ENCODE data around the gene GPR84. TPM values are rescaled to one million over a fixed set of nuclear protein-coding genes. Genes with fewer than 3 reads are reported as not detected.
A peak's percentile ranks its signal among the peaks of the same experiment; 100 is the strongest.

GPR84 gene
- total RNA-seq, 4 donors from 2014 or later = 0.38 TPM; not detected in 3

DNA sequence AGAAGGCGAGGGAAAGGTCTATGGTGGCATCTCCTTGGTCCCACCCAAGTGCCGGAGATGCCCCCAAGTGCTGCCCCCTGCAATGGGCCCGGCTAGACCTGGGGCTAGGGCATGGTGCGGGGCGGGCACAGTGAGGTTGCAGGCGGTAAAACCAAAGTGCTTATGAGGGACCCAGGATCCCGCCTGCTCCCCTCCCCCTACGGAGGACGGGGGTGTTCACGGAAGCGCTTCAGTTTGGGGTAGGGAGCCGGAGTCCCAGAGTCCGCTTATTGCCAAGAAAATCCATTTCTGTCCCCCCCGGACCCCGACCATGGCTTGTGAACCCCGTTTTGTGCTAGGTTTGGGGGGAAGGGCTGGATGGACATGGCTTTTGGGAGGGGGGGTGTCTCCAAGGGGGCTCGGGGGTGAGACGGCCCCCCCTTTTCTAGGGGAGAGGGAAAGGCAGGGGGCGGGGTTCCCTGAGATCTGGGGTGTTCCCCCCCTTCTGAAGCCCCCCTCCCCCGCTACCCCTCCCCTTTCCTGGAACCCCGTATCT is 5.4 kb upstream of the GPR84 start:
- no peak for TF ChIP-seq POLR2A (IDR thresholded peaks at IDR 0.05)
- TF ChIP-seq, protein P1, sequence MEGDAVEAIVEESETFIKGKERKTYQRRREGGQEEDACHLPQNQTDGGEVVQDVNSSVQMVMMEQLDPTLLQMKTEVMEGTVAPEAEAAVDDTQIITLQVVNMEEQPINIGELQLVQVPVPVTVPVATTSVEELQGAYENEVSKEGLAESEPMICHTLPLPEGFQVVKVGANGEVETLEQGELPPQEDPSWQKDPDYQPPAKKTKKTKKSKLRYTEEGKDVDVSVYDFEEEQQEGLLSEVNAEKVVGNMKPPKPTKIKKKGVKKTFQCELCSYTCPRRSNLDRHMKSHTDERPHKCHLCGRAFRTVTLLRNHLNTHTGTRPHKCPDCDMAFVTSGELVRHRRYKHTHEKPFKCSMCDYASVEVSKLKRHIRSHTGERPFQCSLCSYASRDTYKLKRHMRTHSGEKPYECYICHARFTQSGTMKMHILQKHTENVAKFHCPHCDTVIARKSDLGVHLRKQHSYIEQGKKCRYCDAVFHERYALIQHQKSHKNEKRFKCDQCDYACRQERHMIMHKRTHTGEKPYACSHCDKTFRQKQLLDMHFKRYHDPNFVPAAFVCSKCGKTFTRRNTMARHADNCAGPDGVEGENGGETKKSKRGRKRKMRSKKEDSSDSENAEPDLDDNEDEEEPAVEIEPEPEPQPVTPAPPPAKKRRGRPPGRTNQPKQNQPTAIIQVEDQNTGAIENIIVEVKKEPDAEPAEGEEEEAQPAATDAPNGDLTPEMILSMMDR (IDR thresholded peaks at IDR 0.05) = no peak
- WGBS, 2 donors = 75% methylated on average over 12 of the region's 21 CpGs; no CpG with 5 or more reads in 1 of the 2 donors
- Histone ChIP-seq H3K27ac (peak overlapping the region; percentile 44 to 84 (median 76)), H3K9me3 (no peaks in the 10 kb centered on the region), H3K36me3 (peaks cover 0 to 56% (median 4%) of the 10 kb centered on the region in 3 donors), H3K4me3 (peak overlapping the region; percentile 15 to 54 (median 32)), H3K27me3 (no peaks in the 10 kb centered on the region), H3K4me1 (peaks cover 33 to 66% (median 38%) of the 10 kb centered on the region in 3 donors)
- intact Hi-C loops (cut with DNase I) = loop anchor here (10.0 kb wide), 1 partner anchor 75 kb away; no protein-coding TSS in a partner anchor
- DNase-seq = no peak

DNA sequence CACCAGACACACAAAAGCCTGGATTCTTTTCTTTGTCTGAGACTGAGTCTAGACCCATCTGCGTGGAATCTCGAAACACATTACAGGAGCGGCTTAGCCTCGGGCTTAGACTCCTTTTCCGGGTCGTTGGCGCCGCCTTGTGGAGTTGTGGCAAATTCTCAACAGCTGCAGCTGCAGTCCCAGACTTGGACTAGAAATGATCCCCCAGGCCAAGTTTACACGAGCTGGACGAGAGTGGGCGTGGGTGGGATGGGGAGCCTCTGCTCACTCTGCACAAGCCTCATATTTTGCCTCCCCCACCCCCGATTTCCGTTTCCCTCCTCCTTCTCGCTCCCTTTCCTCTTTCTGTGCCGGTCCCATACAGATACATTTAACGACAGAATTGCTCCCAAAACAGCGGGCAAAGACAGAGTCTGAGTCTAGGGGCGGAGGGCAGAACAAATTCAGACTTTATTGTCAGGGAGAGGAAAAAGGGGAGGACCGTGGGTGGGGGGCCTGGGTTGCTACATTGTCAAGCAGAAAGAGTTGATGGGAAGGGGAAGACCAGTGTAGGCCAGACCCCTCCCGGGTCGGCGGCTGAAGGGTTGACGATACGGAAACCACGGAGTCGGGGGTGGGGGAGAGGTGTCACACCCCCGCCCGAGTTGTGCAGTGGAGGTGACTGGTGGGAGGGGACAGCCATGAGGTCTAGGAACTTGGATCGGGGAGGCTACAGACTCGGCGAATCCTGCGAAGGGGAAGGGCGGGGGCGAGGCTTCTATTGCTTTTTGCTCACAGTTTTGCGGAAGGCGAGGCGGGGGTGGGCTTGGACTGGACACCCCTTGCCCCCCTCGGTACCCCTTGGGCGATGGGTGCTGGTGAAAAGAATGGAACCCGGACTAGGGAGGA is 4.7 kb upstream of the GPR84 start:
- Histone ChIP-seq H3K9me3 (no peaks in the 10 kb centered on the region), H3K27me3 (no peaks in the 10 kb centered on the region), H3K36me3 (peaks cover 0 to 49% (median 4%) of the 10 kb centered on the region in 3 donors), H3K4me3 (peak overlapping the region; percentile 15 to 54 (median 32)), H3K4me1 (peaks cover 28 to 59% (median 32%) of the 10 kb centered on the region in 3 donors), H3K27ac (peak overlapping the region; percentile 44 to 84 (median 76))
- intact Hi-C loops (cut with DNase I) = loop anchor here (10.0 kb wide), 1 partner anchor 74 kb away; no protein-coding TSS in a partner anchor
- WGBS, 2 donors = 20 to 39% methylated on average over 21 to 30 of the region's 40 CpGs
- DNase-seq = peak; percentile 46
- no peak for TF ChIP-seq POLR2A (IDR thresholded peaks at IDR 0.05)
- TF ChIP-seq, protein P1 (IDR thresholded peaks at IDR 0.05) = peak; percentile 66 to 90 (median 84)

DNA sequence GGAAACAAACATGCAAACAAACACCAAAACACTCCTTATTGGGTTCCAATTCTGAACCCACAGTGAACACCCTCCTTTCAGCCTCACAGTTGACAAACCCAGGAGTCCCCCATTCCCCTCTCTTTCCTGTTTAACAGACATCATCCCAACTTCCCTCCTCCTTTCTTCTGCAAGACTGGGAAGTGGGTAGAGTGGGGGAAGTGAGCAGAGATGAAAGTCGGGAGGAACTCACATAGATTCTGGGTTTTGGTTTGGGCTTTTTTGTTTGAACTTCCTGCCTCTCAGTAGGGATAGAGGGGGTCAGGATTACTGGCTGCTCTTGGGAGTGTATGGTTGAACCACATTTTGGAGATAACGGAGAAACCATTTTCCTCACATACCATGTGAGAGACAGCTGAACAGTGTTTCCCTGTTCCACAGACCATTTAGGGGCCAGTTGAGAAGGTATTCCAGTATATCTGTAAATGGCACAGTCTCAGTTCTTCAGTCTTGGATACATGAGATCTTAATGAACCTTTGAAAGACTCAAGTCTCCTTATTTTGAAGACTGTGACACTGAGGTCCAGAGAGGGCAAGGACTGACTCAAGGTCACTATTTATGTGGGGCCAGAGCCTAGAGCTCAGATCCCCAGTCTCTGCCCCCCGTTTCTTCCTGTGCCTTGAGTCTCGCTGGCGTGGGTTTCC is 3.9 kb upstream of the GPR84 start:
- peak overlapping the region in 3 of 4 donors; percentile 30 to 54 (median 34) for H3K4me3 ChIP-seq
- peaks cover 25 to 52% (median 26%) of the 10 kb centered on the region in 3 donors for H3K4me1 ChIP-seq
- peak overlapping the region in 3 of 4 donors; percentile 71 to 84 (median 80) for H3K27ac ChIP-seq
- 18 to 22% methylated on average over 4 to 5 of the region's 5 CpGs for WGBS, 2 donors
- intact Hi-C loops (cut with DNase I) = loop anchor here (10.0 kb wide), 1 partner anchor 73 kb away; no protein-coding TSS in a partner anchor
- peaks cover 0 to 41% (median 4%) of the 10 kb centered on the region in 3 donors for H3K36me3 ChIP-seq
- no peaks in the 10 kb centered on the region for H3K9me3 ChIP-seq
- TF ChIP-seq POLR2A (IDR thresholded peaks at IDR 0.05) = no peak
- TF ChIP-seq, protein P1 (IDR thresholded peaks at IDR 0.05) = no peak
- DNase-seq = no peak
- no peaks in the 10 kb centered on the region for H3K27me3 ChIP-seq

- Histone ChIP-seq H3K36me3 (no peaks in the 10 kb centered on the region), H3K27ac (no peak overlapping the region), H3K9me3 (no peaks in the 10 kb centered on the region), H3K4me1 (peaks cover 7 to 26% (median 7%) of the 10 kb centered on the region in 3 donors), H3K4me3 (no peak overlapping the region), H3K27me3 (no peaks in the 10 kb centered on the region)
- 74 to 87% methylated on average over 6 of the region's 6 CpGs for WGBS, 2 donors
- intact Hi-C loops (cut with DNase I) = loop anchor here (10.0 kb wide), 1 partner anchor 69 kb away; no protein-coding TSS in a partner anchor
- DNase-seq = no peak
- TF ChIP-seq, protein P1 (IDR thresholded peaks at IDR 0.05) = no peak
- TF ChIP-seq POLR2A (IDR thresholded peaks at IDR 0.05) = no peak
Observed at GRCh38 chr12:54363618-54364017, 668 bp downstream of the GPR84 start.
